OCI-LY1 (cell line): Measurements from ENCODE around the gene PPIP5K2.

ENCODE experiments used
- H2AFZ ChIP-seq: fragments of 200-600 bp; sonication (generic), shearing (Covaris generic); 2 replicates; pipeline ENCODE4 v1.6.0; 2014; ENCODE audit warnings: antibody characterized with exemption, mild to moderate bottlenecking, low read length
- H3F3A ChIP-seq: fragments of 200-600 bp; sonication (generic), shearing (Covaris generic); 2 replicates; pipeline ENCODE4 v1.6.0; 2014; ENCODE audit warnings: mild to moderate bottlenecking, antibody characterized with exemption, low read length, moderate library complexity; ENCODE audit not compliant: insufficient read depth
- H3K27ac ChIP-seq: fragments of 200-600 bp; sonication (generic); 2 replicates; pipeline ENCODE4 v1.5.1; 2014; ENCODE audit warnings: low read length, mixed run types, mild to moderate bottlenecking, low read depth; ENCODE audit not compliant: poor library complexity, severe bottlenecking
- H3K27me3 ChIP-seq: fragments of 200-600 bp; sonication (generic); 2 replicates; pipeline ENCODE4 v1.6.0; 2014; ENCODE audit warnings: antibody characterized with exemption, mild to moderate bottlenecking, low read length, moderate library complexity; ENCODE audit not compliant: insufficient read depth
- H3K36me3 ChIP-seq: fragments of 200-600 bp; sonication (generic); 2 replicates; pipeline ENCODE4 v1.6.1; 2014; ENCODE audit warnings: mild to moderate bottlenecking, antibody characterized with exemption, low read length, moderate library complexity, mixed read lengths; ENCODE audit not compliant: insufficient read depth
- H3K4me1 ChIP-seq: fragments of 200-600 bp; sonication (generic); 2 replicates; pipeline ENCODE4 v1.5.1; 2014; ENCODE audit warnings: mild to moderate bottlenecking, low read length, moderate library complexity; ENCODE audit not compliant: insufficient read depth, severe bottlenecking
- H3K4me2 ChIP-seq: fragments of 200-600 bp; sonication (generic), shearing (Covaris generic); 2 replicates; pipeline ENCODE4 v1.6.1; 2014; ENCODE audit warnings: low read length
- H3K4me3 ChIP-seq: fragments of 200-600 bp; sonication (generic); 2 replicates; pipeline ENCODE4 v1.5.1; 2014; ENCODE audit warnings: low read length, low read depth, mild to moderate bottlenecking, mixed read lengths; ENCODE audit not compliant: poor library complexity, severe bottlenecking
- H3K79me2 ChIP-seq: fragments of 200-600 bp; shearing (Covaris generic); 2 replicates; pipeline ENCODE4 v1.6.1; 2016; ENCODE audit warnings: mixed run types, low read length, mixed read lengths; ENCODE audit not compliant: insufficient read depth
- H3K9ac ChIP-seq: fragments of 200-600 bp; sonication (generic), shearing (Covaris generic); 2 replicates; pipeline ENCODE4 v1.6.1; 2014; ENCODE audit warnings: mild to moderate bottlenecking, low read length, mixed read lengths
- H3K9me2 ChIP-seq: fragments of 200-600 bp; sonication (generic), shearing (Covaris generic); 2 replicates; pipeline ENCODE4 v1.6.1; 2014; ENCODE audit warnings: low read depth, mild to moderate bottlenecking, low read length, mixed read lengths
- H3K9me3 ChIP-seq: fragments of 200-600 bp; shearing (Covaris generic); 2 replicates; pipeline ENCODE4 v1.6.1; 2014; ENCODE audit warnings: low read length, mixed read lengths
- H4K20me1 ChIP-seq: fragments of 200-600 bp; sonication (generic), shearing (Covaris generic); 2 replicates; pipeline ENCODE4 v1.6.0; 2016; ENCODE audit warnings: mild to moderate bottlenecking, low read length; ENCODE audit not compliant: insufficient read depth
- EZH2 ChIP-seq: fragments of 200-600 bp; sonication (generic), shearing (Covaris generic); IDR thresholded peaks from 2 replicates; pipeline ENCODE4 v1.8.0; 2017; ENCODE audit warnings: borderline replicate concordance, mixed run types, mild to moderate bottlenecking, antibody characterized with exemption, low read length, moderate library complexity, mixed read lengths
- TF ChIP-seq, protein P1 (sequence below): fragments of 200-600 bp; sonication (generic), shearing (Covaris generic); IDR thresholded peaks from 2 replicates; pipeline ENCODE4 v1.5.1; 2017; ENCODE audit warnings: mild to moderate bottlenecking, antibody characterized with exemption, low read length, moderate library complexity, mixed read lengths

Gene PPIP5K2

DNA sequence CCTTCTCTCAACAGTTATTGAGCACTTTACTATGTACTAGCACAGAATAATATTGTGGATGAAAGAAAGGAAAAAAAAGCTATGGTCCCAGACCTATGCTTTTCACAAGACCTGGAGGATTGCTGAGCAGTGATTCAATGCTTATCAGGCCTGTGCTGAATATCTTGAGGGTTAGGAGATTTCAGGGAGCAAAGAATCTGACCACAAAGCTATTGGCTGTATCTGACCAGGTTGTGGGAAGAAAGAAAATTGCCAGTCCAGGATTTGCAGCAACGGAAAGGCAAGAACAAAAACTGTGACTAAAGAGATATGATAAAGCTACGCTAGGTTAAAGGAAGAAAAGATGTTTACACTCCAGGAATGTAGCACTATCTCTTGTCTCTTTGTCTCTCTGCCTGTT is 123.6 kb downstream of the PPIP5K2 start:
- Histone ChIP-seq H3K4me1 (no peaks in the 10 kb centered on the region), H3K9me3 (no peaks in the 10 kb centered on the region), H3K4me2 (no peak overlapping the region), H3K27me3 (no peaks in the 10 kb centered on the region), H3K79me2 (no peaks in the 10 kb centered on the region), H3K9me2 (no peaks in the 10 kb centered on the region), H3K36me3 (no peaks in the 10 kb centered on the region), H3F3A (no peaks in the 10 kb centered on the region), H3K9ac (no peak overlapping the region), H4K20me1 (no peaks in the 10 kb centered on the region), H2AFZ (no peak overlapping the region), H3K4me3 (no peak overlapping the region), H3K27ac (no peak overlapping the region)
- TF ChIP-seq, protein P1, sequence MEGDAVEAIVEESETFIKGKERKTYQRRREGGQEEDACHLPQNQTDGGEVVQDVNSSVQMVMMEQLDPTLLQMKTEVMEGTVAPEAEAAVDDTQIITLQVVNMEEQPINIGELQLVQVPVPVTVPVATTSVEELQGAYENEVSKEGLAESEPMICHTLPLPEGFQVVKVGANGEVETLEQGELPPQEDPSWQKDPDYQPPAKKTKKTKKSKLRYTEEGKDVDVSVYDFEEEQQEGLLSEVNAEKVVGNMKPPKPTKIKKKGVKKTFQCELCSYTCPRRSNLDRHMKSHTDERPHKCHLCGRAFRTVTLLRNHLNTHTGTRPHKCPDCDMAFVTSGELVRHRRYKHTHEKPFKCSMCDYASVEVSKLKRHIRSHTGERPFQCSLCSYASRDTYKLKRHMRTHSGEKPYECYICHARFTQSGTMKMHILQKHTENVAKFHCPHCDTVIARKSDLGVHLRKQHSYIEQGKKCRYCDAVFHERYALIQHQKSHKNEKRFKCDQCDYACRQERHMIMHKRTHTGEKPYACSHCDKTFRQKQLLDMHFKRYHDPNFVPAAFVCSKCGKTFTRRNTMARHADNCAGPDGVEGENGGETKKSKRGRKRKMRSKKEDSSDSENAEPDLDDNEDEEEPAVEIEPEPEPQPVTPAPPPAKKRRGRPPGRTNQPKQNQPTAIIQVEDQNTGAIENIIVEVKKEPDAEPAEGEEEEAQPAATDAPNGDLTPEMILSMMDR: no peak

DNA sequence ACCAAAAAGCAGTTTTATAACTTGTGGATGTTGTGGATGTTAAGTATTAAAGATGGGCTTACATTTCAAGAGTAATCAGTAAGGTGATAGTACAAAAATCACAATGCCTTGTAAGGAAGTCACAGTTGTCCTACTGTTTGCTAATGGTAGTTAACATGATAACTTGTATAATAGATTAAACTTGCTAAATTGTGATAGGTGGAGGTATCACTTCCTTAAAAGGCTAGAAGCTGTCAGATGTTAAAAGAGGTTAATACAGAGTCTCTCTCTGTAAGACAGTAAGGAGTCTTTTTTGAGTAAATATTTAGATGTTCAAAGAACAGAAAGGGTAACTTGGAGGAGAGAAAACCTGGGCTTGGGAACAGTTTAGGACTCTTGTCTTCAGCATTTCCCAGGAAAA is 124.3 kb downstream of the PPIP5K2 start:
- Histone ChIP-seq H3K9me2 (no peaks in the 10 kb centered on the region), H4K20me1 (no peaks in the 10 kb centered on the region), H3K27me3 (no peaks in the 10 kb centered on the region), H3K36me3 (no peaks in the 10 kb centered on the region), H2AFZ (no peak overlapping the region), H3K9ac (no peak overlapping the region), H3K4me1 (no peaks in the 10 kb centered on the region), H3K27ac (no peak overlapping the region), H3F3A (no peaks in the 10 kb centered on the region), H3K4me3 (no peak overlapping the region), H3K79me2 (no peaks in the 10 kb centered on the region), H3K9me3 (no peaks in the 10 kb centered on the region), H3K4me2 (no peak overlapping the region)
- TF ChIP-seq, protein P1: no peak
- no peak for TF ChIP-seq EZH2

DNA sequence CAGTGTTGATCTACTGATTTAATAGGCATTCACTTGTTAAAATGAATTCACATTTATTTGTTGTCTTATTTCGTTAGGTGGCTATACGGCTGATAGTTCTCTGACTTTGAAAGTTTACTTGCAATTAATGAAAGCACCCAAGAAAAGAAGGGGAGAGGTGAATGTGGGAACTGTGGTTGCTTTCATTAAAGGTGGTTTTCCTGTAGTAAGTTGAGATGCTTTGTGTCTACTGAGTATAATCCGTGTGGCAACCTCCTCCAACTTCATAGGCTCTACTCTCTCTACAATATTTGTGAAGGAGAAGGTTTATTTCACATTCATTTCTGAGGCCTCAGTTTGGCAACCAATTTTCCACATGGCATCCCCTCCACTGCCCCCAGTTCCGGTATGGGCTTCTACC is 125.7 kb downstream of the PPIP5K2 start:
- no peak overlapping the region for H3K4me3 ChIP-seq
- H4K20me1 ChIP-seq: no peaks in the 10 kb centered on the region
- H3K4me2 ChIP-seq: no peak overlapping the region
- H3F3A ChIP-seq: no peaks in the 10 kb centered on the region
- H3K9me2 ChIP-seq: no peaks in the 10 kb centered on the region
- TF ChIP-seq, protein P1: no peak
- TF ChIP-seq EZH2: no peak
- no peaks in the 10 kb centered on the region for H3K4me1 ChIP-seq
- no peaks in the 10 kb centered on the region for H3K79me2 ChIP-seq
- no peaks in the 10 kb centered on the region for H3K36me3 ChIP-seq
- no peaks in the 10 kb centered on the region for H3K9me3 ChIP-seq
- no peak overlapping the region for H3K9ac ChIP-seq
- no peak overlapping the region for H3K27ac ChIP-seq
- no peak overlapping the region for H2AFZ ChIP-seq
- H3K27me3 ChIP-seq: no peaks in the 10 kb centered on the region
